Mesendoderm (in vitro differentiated cells): ENCODE measurements around the gene LRBA.

ENCODE experiments used
- DNase-seq: peaks from one replicate; pipeline ENCODE4 v3.0.0; 2013
- H2AK5ac ChIP-seq: 2 replicates; pipeline ENCODE4 v1.6.1; 2013; ENCODE audit warnings: low read length, inconsistent platforms
- H2BK120ac ChIP-seq: 2 replicates; pipeline ENCODE4 v1.6.1; 2013; ENCODE audit warnings: low read depth, mild to moderate bottlenecking, low read length, moderate library complexity, mixed read lengths
- H2BK15ac ChIP-seq: replicated peaks from 2 replicates; pipeline ENCODE4 v1.6.1; 2013; ENCODE audit warnings: low read depth, mild to moderate bottlenecking, moderate library complexity
- H2BK5ac ChIP-seq: 2 replicates; pipeline ENCODE4 v1.6.1; 2013; ENCODE audit warnings: low read length, inconsistent platforms
- H3K18ac ChIP-seq: 2 replicates; pipeline ENCODE4 v1.6.1; 2013; ENCODE audit warnings: mild to moderate bottlenecking, low read length, mixed read lengths
- H3K23ac ChIP-seq: one replicate; pipeline ENCODE4 v1.6.1; 2013; ENCODE audit warnings: low read length
- H3K27ac ChIP-seq: 2 replicates; pipeline ENCODE4 v1.5.1; 2013; ENCODE audit warnings: low read depth, mild to moderate bottlenecking, inconsistent platforms, low read length, moderate library complexity
- H3K27me3 ChIP-seq: 2 replicates; pipeline ENCODE4 v1.6.1; 2013; ENCODE audit warnings: low read length, control low read depth, mild to moderate bottlenecking, inconsistent platforms; ENCODE audit not compliant: insufficient read depth, poor library complexity
- H3K36me3 ChIP-seq: 2 replicates; pipeline ENCODE4 v1.6.1; 2013; ENCODE audit warnings: low read length, inconsistent platforms; ENCODE audit not compliant: control insufficient read depth, insufficient read depth
- H3K4ac ChIP-seq: one replicate; pipeline ENCODE4 v1.6.1; 2013; ENCODE audit warnings: low read depth, mild to moderate bottlenecking, low read length, moderate library complexity
- H3K4me1 ChIP-seq: 2 replicates; pipeline ENCODE4 v1.6.1; 2013; ENCODE audit warnings: low read depth, low read length, inconsistent platforms; ENCODE audit not compliant: control insufficient read depth
- H3K4me2 ChIP-seq: 2 replicates; pipeline ENCODE4 v1.6.1; 2013; ENCODE audit warnings: low read length
- H3K4me3 ChIP-seq: 2 replicates; pipeline ENCODE4 v1.5.1; 2013; ENCODE audit warnings: mild to moderate bottlenecking, low read length
- H3K56ac ChIP-seq: one replicate; pipeline ENCODE4 v1.6.1; 2013; ENCODE audit warnings: low read length
- H3K79me1 ChIP-seq: 2 replicates; pipeline ENCODE4 v1.6.1; 2013; ENCODE audit warnings: low read length, inconsistent platforms
- H3K79me2 ChIP-seq: 2 replicates; pipeline ENCODE4 v1.6.1; 2013; ENCODE audit warnings: mild to moderate bottlenecking, low read length; ENCODE audit not compliant: control insufficient read depth, insufficient read depth
- H3K9ac ChIP-seq: 2 replicates; pipeline ENCODE4 v1.6.1; 2013; ENCODE audit warnings: low read length, inconsistent platforms
- H4K5ac ChIP-seq: one replicate; pipeline ENCODE4 v1.6.1; 2013; ENCODE audit warnings: low read length
- H4K8ac ChIP-seq: one replicate; pipeline ENCODE4 v1.6.1; 2013; ENCODE audit warnings: low read depth, mild to moderate bottlenecking, control low read depth, low read length, moderate library complexity
- WGBS: extraction: QIAGEN DNeasy Blood & Tissue Kit; methylation state at CpG from one replicate; pipeline ENCODE4 v1.1.7; 2013; ENCODE audit warnings: low lambda C conversion rate, missing lambda C conversion rate; ENCODE audit not compliant: insufficient coverage; ENCODE audit errors: extremely low coverage; 5-methylcytosine and 5-hydroxymethylcytosine counted together

LRBA gene

GRCh38 chr4:150401083-150401687 is 613.9 kb downstream of the LRBA start:
- H3K18ac ChIP-seq: no peak overlapping the region
- no peak overlapping the region for H2BK15ac ChIP-seq
- no CpG with 5 or more reads among the region's 7 CpGs for WGBS
- H3K79me1 ChIP-seq: no peaks in the 10 kb centered on the region
- H3K4me3 ChIP-seq: no peak overlapping the region
- H3K56ac ChIP-seq: no peak overlapping the region
- no peak overlapping the region for H3K4me2 ChIP-seq
- H2BK5ac ChIP-seq: no peak overlapping the region
- H3K9ac ChIP-seq: no peak overlapping the region
- H3K27me3 ChIP-seq: no peaks in the 10 kb centered on the region
- no peak for DNase-seq
- no peaks in the 10 kb centered on the region for H3K36me3 ChIP-seq
- no peak overlapping the region for H2BK120ac ChIP-seq
- no peak overlapping the region for H3K4ac ChIP-seq
- H3K23ac ChIP-seq: no peak overlapping the region
- H2AK5ac ChIP-seq: no peak overlapping the region
- no peak overlapping the region for H4K8ac ChIP-seq
- no peaks in the 10 kb centered on the region for H3K4me1 ChIP-seq
- H4K5ac ChIP-seq: no peak overlapping the region
- H3K79me2 ChIP-seq: no peaks in the 10 kb centered on the region
- H3K27ac ChIP-seq: no peak overlapping the region

GRCh38 chr4:150395872-150396271 is 619.2 kb downstream of the LRBA start:
- no peak overlapping the region for H3K56ac ChIP-seq
- no peak overlapping the region for H3K4me2 ChIP-seq
- no peak overlapping the region for H3K4me3 ChIP-seq
- no peak overlapping the region for H2BK15ac ChIP-seq
- DNase-seq: no peak
- no peak overlapping the region for H3K27ac ChIP-seq
- no peak overlapping the region for H4K8ac ChIP-seq
- no peak overlapping the region for H2BK120ac ChIP-seq
- H4K5ac ChIP-seq: no peak overlapping the region
- no peak overlapping the region for H2AK5ac ChIP-seq
- WGBS: no CpG with 5 or more reads among the region's 2 CpGs
- no peaks in the 10 kb centered on the region for H3K36me3 ChIP-seq
- no peak overlapping the region for H3K9ac ChIP-seq
- H3K27me3 ChIP-seq: no peaks in the 10 kb centered on the region
- H3K23ac ChIP-seq: no peak overlapping the region
- no peaks in the 10 kb centered on the region for H3K79me2 ChIP-seq
- no peaks in the 10 kb centered on the region for H3K79me1 ChIP-seq
- no peaks in the 10 kb centered on the region for H3K4me1 ChIP-seq
- H2BK5ac ChIP-seq: no peak overlapping the region
- no peak overlapping the region for H3K18ac ChIP-seq
- no peak overlapping the region for H3K4ac ChIP-seq

DNA sequence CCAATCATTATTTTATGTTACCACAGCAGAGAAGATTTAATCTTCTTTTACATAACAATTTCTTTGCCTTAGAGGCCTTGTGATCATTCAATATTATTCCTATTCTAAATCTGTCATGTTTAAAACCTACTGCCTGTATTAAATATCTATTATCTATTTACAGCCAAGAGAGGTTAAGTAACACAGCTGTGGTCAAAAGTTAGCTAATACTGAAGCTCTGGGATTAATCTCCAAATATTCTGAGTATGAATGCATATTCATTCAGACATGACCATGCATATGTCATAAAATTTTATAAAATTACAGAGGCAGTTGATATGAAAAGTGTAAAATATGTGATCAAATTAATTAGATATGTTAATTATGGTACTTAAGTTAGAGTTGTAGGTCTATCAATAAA is 621.0 kb downstream of the LRBA start:
- no peak overlapping the region for H3K9ac ChIP-seq
- H3K27ac ChIP-seq: no peak overlapping the region
- H4K5ac ChIP-seq: no peak overlapping the region
- no peaks in the 10 kb centered on the region for H3K79me2 ChIP-seq
- H3K4me1 ChIP-seq: no peaks in the 10 kb centered on the region
- H3K27me3 ChIP-seq: no peaks in the 10 kb centered on the region
- no peak overlapping the region for H3K4me2 ChIP-seq
- H2BK15ac ChIP-seq: no peak overlapping the region
- no peak overlapping the region for H2BK120ac ChIP-seq
- no peak for DNase-seq
- no peak overlapping the region for H3K4me3 ChIP-seq
- no peak overlapping the region for H3K23ac ChIP-seq
- no peak overlapping the region for H4K8ac ChIP-seq
- no peak overlapping the region for H2AK5ac ChIP-seq
- H2BK5ac ChIP-seq: no peak overlapping the region
- no peaks in the 10 kb centered on the region for H3K79me1 ChIP-seq
- no peaks in the 10 kb centered on the region for H3K36me3 ChIP-seq
- H3K4ac ChIP-seq: no peak overlapping the region
- H3K18ac ChIP-seq: no peak overlapping the region
- no peak overlapping the region for H3K56ac ChIP-seq

- H3K4me3 ChIP-seq: no peak overlapping the region
- H3K18ac ChIP-seq: no peak overlapping the region
- H2BK15ac ChIP-seq: no peak overlapping the region
- H2BK120ac ChIP-seq: no peak overlapping the region
- WGBS: no CpG with 5 or more reads among the region's 2 CpGs
- no peaks in the 10 kb centered on the region for H3K79me2 ChIP-seq
- H3K9ac ChIP-seq: no peak overlapping the region
- no peak overlapping the region for H3K4ac ChIP-seq
- no peak for DNase-seq
- no peaks in the 10 kb centered on the region for H3K36me3 ChIP-seq
- H4K8ac ChIP-seq: no peak overlapping the region
- no peaks in the 10 kb centered on the region for H3K4me1 ChIP-seq
- no peaks in the 10 kb centered on the region for H3K79me1 ChIP-seq
- H3K27ac ChIP-seq: no peak overlapping the region
- H4K5ac ChIP-seq: no peak overlapping the region
- no peak overlapping the region for H3K4me2 ChIP-seq
- no peak overlapping the region for H2BK5ac ChIP-seq
- no peak overlapping the region for H3K56ac ChIP-seq
- no peak overlapping the region for H3K23ac ChIP-seq
- H2AK5ac ChIP-seq: no peak overlapping the region
- no peaks in the 10 kb centered on the region for H3K27me3 ChIP-seq
Measured at GRCh38 chr4:150391052-150391451, 624.0 kb downstream of the LRBA start.

DNA sequence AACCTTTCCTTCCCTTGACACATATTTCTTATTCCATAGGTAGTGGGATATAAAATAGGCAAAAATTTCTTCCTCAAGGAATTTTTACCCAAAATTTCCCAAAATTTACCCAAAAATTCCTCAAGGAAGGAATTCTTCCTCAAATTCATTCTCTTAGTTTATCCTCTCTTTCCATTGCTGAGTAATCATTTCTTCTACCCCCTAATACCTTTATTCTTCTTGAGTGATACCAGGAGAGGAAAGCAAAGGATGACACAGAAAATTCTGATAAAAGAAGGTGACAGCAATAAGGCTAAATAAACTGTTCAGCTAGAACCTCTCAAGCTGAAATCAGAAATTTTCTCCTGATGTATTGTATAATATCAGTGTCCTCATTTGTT is 624.6 kb downstream of the LRBA start:
- no peak overlapping the region for H4K8ac ChIP-seq
- no peak overlapping the region for H2BK5ac ChIP-seq
- H3K36me3 ChIP-seq: no peaks in the 10 kb centered on the region
- H3K27me3 ChIP-seq: no peaks in the 10 kb centered on the region
- DNase-seq: no peak
- no peak overlapping the region for H2AK5ac ChIP-seq
- no peaks in the 10 kb centered on the region for H3K4me1 ChIP-seq
- no peak overlapping the region for H3K18ac ChIP-seq
- H3K9ac ChIP-seq: no peak overlapping the region
- H3K79me1 ChIP-seq: no peaks in the 10 kb centered on the region
- no peak overlapping the region for H4K5ac ChIP-seq
- H3K4ac ChIP-seq: no peak overlapping the region
- H3K56ac ChIP-seq: no peak overlapping the region
- H2BK15ac ChIP-seq: no peak overlapping the region
- no peak overlapping the region for H3K4me2 ChIP-seq
- no peaks in the 10 kb centered on the region for H3K79me2 ChIP-seq
- H3K27ac ChIP-seq: no peak overlapping the region
- no peak overlapping the region for H3K23ac ChIP-seq
- H2BK120ac ChIP-seq: no peak overlapping the region
- no peak overlapping the region for H3K4me3 ChIP-seq

DNA sequence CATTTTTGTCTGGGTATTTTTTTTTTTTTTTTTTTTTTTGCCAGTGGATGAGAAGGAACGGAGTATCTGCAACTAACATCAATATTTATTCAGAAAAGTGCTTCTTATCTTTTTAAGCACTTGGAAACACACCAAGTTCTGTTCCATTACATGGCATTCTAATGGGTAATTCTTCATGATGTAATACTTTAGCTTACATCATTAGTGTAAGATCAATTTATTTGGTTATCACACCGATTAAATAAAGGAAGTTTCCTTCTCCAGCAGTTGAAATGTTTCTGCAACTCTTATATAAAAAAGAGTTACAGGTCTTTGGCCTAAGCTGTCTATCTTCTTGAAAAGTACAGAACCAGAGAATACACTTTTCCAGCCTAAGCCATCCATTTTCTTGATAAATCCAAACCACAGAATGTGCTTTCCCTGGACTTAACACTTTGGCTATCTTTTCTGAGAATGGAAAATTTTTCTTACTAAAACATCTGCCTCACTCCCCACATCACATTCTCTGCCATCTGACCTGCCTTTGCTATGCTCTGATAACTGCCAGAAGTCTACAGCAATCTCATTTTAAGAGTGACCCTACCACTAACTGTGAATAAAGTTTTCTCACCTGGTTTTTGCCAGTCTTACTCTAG is 625.1 kb downstream of the LRBA start:
- no peak overlapping the region for H3K18ac ChIP-seq
- no peaks in the 10 kb centered on the region for H3K36me3 ChIP-seq
- H3K27ac ChIP-seq: no peak overlapping the region
- no peak overlapping the region for H2BK120ac ChIP-seq
- H3K4me2 ChIP-seq: no peak overlapping the region
- DNase-seq: no peak
- no peaks in the 10 kb centered on the region for H3K4me1 ChIP-seq
- no peak overlapping the region for H4K5ac ChIP-seq
- no peak overlapping the region for H4K8ac ChIP-seq
- no peaks in the 10 kb centered on the region for H3K27me3 ChIP-seq
- H3K9ac ChIP-seq: no peak overlapping the region
- no peak overlapping the region for H2BK15ac ChIP-seq
- no peak overlapping the region for H3K4ac ChIP-seq
- no peak overlapping the region for H3K56ac ChIP-seq
- H2AK5ac ChIP-seq: no peak overlapping the region
- H3K23ac ChIP-seq: no peak overlapping the region
- H2BK5ac ChIP-seq: no peak overlapping the region
- no peaks in the 10 kb centered on the region for H3K79me1 ChIP-seq
- no peaks in the 10 kb centered on the region for H3K79me2 ChIP-seq
- no peak overlapping the region for H3K4me3 ChIP-seq
- no CpG with 5 or more reads among the region's 2 CpGs for WGBS
